ENCODE data around the gene XPR1. TPM values are rescaled to one million over a fixed set of nuclear protein-coding genes. Genes with fewer than 3 reads are reported as not detected.

XPR1 gene
- total RNA-seq, 1 donor from 2014 or later: 37.9 TPM

DNA sequence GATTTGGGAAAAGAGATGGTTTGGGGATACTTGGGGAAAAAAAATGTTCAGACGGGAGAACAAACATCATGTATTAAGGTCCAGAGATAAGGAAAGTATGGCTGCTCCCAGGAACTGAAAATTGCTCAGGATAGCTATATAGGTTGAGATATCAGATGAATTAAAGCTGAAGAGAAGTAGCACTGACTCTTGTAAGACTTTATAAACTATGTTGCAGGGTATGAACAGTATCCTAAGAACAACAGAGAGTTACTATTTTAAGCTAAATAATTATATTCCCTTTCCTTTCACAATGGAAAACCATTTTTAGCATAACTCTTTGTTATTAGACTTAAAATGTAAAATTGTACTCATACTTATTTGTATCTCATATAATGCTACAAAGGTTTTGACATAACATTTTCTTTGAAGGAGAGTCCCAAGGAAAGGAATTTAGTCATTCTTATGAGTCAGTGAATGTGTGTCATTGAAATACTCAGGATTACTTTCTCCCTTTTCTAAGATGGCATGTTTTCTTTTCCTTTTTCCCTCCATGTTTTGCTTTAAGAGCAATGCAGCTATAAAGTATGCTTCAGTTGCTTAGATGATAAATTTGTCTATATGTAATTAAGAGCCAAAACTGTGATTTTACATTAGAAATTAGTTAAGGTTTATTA is 141.5 kb downstream of the XPR1 start:
- no peaks in the 10 kb centered on the region for H3K27me3 Mint-ChIP-seq (ENCODE audit: low read depth)
- DNase-seq (ENCODE audit: low spot score in 2 of 2, unreplicated experiment in 2 of 2): no peak
- H3K4me1 Mint-ChIP-seq: peaks cover 3% of the 10 kb centered on the region
- H3K4me3 Mint-ChIP-seq: no peak overlapping the region
- no peak overlapping the region for H3K27ac Mint-ChIP-seq
- H3K9me3 Mint-ChIP-seq: peaks cover 15% of the 10 kb centered on the region
- TF ChIP-seq, protein P1, sequence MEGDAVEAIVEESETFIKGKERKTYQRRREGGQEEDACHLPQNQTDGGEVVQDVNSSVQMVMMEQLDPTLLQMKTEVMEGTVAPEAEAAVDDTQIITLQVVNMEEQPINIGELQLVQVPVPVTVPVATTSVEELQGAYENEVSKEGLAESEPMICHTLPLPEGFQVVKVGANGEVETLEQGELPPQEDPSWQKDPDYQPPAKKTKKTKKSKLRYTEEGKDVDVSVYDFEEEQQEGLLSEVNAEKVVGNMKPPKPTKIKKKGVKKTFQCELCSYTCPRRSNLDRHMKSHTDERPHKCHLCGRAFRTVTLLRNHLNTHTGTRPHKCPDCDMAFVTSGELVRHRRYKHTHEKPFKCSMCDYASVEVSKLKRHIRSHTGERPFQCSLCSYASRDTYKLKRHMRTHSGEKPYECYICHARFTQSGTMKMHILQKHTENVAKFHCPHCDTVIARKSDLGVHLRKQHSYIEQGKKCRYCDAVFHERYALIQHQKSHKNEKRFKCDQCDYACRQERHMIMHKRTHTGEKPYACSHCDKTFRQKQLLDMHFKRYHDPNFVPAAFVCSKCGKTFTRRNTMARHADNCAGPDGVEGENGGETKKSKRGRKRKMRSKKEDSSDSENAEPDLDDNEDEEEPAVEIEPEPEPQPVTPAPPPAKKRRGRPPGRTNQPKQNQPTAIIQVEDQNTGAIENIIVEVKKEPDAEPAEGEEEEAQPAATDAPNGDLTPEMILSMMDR (IDR thresholded peaks at IDR 0.05; ENCODE audit: unreplicated experiment): no peak
- peaks cover 3% of the 10 kb centered on the region for H3K36me3 Mint-ChIP-seq

DNA sequence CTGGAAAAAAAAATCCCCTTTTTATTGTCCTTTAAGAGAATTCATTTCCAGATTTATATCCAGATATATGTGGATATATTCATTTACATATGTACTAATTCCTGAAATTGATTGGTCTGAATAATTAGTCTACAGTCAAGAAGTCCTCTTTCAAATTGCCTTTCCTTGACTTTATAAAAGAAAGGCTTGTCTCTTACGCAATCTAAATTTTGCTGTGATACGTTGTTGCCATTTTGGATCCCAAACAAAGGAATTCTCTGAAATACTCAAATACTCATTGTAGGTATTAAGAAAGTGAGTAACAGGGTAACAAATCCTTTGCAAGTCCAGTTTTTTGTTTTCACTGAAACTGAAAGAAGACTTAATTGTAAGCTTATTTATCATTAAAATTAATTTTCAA is 144.0 kb downstream of the XPR1 start:
- H3K4me3 Mint-ChIP-seq: no peak overlapping the region
- H3K36me3 Mint-ChIP-seq: peaks cover 3% of the 10 kb centered on the region
- H3K27me3 Mint-ChIP-seq (ENCODE audit: low read depth): no peaks in the 10 kb centered on the region
- H3K4me1 Mint-ChIP-seq: peaks cover 1% of the 10 kb centered on the region
- H3K9me3 Mint-ChIP-seq: peaks cover 12% of the 10 kb centered on the region
- DNase-seq (ENCODE audit: low spot score in 2 of 2, unreplicated experiment in 2 of 2): no peak
- TF ChIP-seq, protein P1 (IDR thresholded peaks at IDR 0.05; ENCODE audit: unreplicated experiment): no peak
- no peak overlapping the region for H3K27ac Mint-ChIP-seq

DNA sequence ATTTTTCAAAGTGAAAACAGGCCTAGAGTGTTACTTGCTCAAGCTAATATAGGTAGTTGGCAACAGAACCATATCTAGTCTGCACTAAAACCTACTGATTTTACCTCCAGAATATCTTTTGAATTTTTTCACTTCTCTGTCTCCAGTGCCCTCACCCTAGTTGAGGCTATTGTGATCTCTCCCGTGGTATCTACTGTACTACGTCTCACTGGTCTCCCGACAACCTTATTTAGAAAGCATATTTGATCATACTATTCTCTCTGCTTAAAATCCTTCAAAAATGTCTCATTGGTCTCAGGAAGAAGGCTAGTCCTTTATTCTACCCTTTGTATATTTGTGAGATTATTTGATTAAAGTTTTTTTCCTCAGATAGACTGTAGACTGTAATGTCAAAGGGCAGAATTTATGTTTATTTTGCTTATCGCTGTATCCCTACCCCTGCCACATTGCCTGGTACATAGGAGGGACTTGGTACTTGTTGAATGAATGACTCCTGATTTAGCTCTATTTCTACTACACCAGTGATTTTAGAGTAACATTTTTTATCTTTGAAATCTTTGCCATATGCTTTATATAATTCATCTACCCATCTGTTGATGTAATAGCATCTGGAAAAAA is 145.4 kb downstream of the XPR1 start:
- no peak overlapping the region for H3K4me3 Mint-ChIP-seq
- TF ChIP-seq, protein P1 (IDR thresholded peaks at IDR 0.05; ENCODE audit: unreplicated experiment): no peak
- H3K4me1 Mint-ChIP-seq: peaks cover 3% of the 10 kb centered on the region
- peaks cover under 1% of the 10 kb centered on the region for H3K36me3 Mint-ChIP-seq
- DNase-seq (ENCODE audit: low spot score in 2 of 2, unreplicated experiment in 2 of 2): no peak
- no peaks in the 10 kb centered on the region for H3K27me3 Mint-ChIP-seq (ENCODE audit: low read depth)
- H3K9me3 Mint-ChIP-seq: peaks cover 9% of the 10 kb centered on the region
- no peak overlapping the region for H3K27ac Mint-ChIP-seq

DNA sequence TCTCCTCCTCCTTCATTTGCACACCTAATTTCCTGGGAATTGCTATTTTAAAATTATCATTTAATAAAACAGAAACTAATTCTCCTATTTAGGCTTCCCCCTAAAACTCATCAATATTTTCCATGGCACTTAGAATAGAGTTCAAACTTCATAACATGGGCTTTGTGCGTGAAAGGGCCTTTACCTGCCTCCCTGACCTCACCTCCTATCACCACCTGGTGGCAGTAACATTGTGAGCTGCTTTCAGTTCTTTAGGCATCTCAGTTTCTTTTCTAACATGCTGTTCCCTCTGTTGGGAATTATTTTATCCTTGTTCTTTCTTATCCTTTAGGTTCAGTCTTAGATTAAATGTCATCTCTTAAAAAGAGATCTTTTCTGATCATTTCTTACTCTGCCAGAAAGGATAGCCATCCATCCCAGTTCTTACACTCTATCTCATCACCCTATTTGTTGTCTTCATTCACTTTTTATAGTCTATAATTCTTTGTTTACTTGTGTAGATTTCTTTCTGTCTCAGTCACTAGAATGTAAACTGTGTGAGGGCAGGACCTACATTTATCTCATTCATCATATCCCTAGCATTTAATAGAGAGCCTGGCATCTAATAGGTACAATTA is 147.1 kb downstream of the XPR1 start:
- DNase-seq (ENCODE audit: low spot score in 2 of 2, unreplicated experiment in 2 of 2): no peak
- TF ChIP-seq, protein P1 (IDR thresholded peaks at IDR 0.05; ENCODE audit: unreplicated experiment): no peak
- Mint-ChIP-seq H3K9me3 (peaks cover 7% of the 10 kb centered on the region), H3K27me3 (ENCODE audit: low read depth) (no peaks in the 10 kb centered on the region), H3K36me3 (no peaks in the 10 kb centered on the region), H3K4me3 (no peak overlapping the region), H3K27ac (no peak overlapping the region), H3K4me1 (peaks cover 4% of the 10 kb centered on the region)

DNA sequence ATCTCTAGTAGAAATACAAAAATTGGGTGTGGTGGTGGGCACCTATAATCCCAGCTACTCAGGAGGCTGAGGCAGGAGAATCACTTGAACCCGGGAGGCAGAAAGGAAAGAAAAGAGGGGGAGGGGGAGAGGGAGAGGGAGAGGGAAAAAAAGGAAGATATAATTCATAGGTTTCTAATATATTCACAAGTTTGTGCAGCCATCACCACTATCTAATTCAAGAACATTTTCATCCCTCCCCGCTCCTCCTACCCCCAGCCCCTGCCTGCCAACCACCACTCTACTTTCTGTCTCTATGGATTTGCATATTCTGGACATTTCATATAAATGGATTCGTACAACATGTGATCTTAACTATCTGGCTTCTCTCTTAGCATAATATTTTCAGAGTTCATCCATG is 147.8 kb downstream of the XPR1 start:
- Mint-ChIP-seq H3K9me3 (peaks cover 7% of the 10 kb centered on the region), H3K27ac (no peak overlapping the region), H3K27me3 (ENCODE audit: low read depth) (no peaks in the 10 kb centered on the region), H3K4me1 (peaks cover 4% of the 10 kb centered on the region), H3K4me3 (no peak overlapping the region), H3K36me3 (no peaks in the 10 kb centered on the region)
- TF ChIP-seq, protein P1 (IDR thresholded peaks at IDR 0.05; ENCODE audit: unreplicated experiment): no peak
- DNase-seq (ENCODE audit: low spot score in 2 of 2, unreplicated experiment in 2 of 2): no peak
